Activated CD4-positive, alpha-beta T cell treated with anti-CD3 and anti-CD28 coated beads, Interleukin-2, amount 50 U/mL, for 4 hours (primary cell): Measurements from ENCODE around the gene RNF123.

ENCODE experiments used
- DNase-seq, 2 experiments: peaks; one replicate each; pipeline ENCODE4 v3.0.0-alpha.2; 2020

RNF123 gene

DNA sequence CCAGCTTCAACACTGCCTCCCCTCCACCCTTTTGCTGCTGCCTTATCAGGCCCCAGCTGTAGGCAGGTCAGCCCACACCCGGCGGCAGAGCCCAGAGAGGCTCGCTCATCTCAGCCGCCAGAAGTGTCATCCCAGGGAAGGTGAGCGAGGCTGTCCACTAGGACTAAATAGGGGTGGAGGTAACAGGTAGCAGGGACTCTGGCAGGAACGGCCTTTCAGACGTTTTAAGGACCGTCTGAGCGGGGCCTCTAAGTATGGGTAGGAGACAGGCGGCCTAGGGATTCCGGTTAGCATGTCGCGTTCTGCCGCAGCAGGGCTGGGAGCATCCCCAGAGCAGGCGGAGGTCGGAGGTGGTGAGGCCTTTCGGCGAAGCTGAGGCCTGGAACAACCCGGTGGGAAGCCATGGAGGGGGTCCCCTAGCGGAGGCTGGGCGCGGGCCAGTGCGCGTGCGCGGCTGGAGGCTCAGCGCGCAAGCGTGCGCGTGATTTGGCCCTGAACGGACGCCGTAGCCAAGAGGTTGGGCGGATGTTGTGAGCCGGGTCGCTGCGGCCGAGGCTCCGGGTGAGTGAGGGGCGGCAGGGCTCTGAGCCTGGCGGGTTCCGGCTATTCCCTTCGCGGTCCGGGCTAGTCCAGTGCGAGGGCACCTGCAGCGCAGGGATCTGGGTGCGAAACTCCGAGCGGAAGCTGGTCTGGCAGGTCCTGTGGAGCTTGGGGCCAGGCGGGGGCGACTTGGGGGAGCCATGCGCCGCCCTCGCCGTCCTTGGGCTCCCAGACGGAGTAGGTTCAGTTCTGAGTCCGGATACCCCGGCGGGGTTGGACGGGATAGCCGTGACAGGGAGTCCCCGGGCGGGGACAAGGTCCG is at the start of gene RNF123, which contains the start of gene MST1:
Gene RNF123, plus strand, starts transcription at position 512 of the 862 bp plus-strand sequence. CDS start 1,609 bp downstream, outside the sequence.
Gene MST1, minus strand, starts transcription at position 429 of the 862 bp plus-strand sequence. CDS start 783 bp downstream, outside the sequence.
- peak; percentile 87 to 88 for DNase-seq

DNA sequence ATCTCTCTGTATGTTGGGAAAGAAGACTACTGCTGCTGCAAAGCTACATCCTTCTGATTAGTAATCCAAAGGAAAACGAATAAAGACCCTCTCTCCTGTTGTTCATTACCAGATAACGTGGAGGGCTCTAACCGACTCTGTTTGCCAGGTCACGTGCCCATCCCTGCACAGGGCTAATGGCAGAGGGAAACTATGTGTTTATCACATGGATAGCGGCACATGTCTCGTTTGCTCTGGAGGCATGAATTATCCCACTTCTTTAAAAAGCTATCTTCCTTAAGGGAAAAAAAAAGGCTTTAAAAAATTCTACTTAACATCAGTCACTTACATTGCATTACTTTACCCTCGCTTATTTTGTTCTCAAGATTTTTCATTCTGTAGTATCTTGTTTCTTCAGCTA is 48.1 kb upstream of the RNF123 start:
- no peak for DNase-seq

DNA sequence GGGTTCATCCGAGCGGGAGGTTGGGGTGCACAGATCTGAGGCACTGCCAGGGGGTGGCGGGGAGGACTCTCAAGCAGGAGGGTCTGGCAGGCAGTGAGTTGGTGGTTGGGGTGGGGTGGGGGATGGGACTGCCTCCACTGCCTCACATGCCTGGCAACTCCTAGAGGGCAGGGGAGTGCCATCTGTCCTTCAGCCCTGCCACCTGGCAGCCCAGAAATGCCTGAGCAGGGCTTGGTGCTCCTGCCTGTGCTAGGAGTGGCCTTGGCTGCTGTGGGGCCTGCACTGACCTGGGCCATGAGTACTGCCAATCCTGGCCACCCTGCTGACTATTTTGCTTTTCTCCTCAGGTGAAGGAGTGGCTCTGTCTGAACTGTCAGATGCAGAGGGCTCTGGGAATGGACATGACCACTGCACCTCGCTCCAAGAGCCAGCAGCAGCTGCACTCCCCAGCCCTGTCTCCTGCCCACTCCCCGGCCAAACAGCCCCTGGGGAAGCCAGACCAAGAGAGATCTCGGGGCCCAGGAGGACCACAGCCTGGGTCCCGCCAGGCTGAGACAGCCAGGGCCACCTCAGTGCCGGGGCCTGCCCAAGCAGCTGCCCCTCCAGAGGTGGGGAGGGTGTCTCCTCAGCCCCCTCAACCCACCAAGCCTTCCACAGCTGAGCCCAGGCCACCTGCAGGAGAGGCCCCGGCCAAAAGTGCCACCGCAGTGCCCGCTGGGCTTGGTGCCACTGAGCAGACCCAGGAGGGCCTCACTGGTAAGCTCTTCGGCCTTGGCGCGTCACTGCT is 47.2 kb upstream of the RNF123 start:
- DNase-seq: no peak

DNA sequence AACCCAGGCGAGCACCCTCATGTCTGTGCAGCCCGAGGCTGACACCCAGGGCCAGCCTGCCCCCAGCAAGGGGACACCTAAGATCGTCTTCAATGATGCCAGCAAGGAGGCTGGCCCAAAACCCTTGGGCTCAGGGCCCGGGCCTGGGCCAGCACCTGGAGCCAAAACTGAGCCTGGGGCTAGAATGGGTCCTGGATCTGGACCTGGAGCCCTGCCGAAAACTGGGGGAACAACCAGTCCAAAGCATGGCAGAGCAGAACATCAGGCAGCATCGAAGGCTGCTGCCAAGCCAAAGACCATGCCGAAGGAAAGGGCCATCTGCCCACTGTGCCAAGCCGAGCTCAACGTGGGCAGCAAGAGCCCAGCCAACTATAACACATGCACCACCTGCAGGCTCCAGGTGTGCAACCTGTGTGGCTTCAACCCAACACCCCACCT is 46.6 kb upstream of the RNF123 start:
- DNase-seq: no peak

DNA sequence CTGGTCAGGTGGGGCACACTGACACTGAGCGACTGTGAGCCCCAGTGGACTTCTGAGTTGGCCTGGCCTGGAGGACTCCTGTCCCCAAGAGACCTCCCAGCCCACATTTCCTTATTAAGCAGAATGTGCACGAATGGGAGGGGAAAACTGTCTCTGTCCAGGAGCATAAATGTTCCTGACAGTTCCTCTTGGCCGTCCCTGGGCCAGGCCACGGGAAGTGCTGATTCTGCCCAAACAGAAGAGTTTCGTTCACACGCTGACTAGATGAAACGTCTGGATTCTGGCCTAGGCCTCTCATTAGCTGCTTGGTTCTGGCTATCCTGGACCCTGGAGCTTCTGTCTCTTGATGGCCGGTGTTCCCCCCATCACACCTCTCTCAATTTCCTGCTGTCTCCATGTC is 44.7 kb upstream of the RNF123 start:
- no peak for DNase-seq

DNA sequence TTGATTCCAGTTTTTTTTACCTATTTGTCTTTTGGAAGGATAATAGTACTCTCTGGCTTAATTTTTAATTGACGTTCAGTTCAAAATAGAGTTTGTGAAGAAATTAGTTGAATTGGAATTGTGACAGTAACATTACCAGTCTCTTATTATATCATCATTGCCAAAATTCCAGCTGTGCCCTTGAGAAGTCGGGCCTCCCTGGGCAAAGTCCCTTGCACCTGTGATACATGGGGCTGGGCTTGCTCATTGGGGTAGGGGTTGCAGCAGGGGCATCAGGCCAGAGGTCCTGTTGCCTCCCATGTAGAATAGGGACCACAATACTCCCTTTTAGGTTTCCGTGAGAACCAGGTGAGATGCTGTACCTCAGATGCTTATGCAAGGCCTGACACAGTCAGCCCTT is 43.1 kb upstream of the RNF123 start:
- no peak for DNase-seq

DNA sequence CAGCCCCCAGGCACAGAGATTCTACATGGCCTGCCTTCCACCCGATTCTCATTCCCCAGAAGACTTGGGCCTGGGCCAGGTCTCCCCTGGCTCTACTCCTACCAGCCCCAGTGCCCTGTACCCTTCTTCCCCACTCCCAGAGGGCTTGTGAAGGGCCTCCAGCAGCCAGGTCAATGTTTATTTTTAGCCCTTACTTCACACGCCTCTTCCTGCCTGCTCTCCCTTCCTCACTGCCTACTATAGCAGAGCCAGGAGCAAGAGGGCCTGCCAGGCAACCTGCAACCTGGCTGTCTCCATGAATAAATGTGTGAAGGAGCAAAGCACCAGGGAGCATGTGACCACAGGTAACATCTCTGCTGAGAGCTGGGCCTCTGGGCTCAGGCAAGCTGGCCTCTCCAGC is 41.6 kb upstream of the RNF123 start:
- DNase-seq: no peak

DNA sequence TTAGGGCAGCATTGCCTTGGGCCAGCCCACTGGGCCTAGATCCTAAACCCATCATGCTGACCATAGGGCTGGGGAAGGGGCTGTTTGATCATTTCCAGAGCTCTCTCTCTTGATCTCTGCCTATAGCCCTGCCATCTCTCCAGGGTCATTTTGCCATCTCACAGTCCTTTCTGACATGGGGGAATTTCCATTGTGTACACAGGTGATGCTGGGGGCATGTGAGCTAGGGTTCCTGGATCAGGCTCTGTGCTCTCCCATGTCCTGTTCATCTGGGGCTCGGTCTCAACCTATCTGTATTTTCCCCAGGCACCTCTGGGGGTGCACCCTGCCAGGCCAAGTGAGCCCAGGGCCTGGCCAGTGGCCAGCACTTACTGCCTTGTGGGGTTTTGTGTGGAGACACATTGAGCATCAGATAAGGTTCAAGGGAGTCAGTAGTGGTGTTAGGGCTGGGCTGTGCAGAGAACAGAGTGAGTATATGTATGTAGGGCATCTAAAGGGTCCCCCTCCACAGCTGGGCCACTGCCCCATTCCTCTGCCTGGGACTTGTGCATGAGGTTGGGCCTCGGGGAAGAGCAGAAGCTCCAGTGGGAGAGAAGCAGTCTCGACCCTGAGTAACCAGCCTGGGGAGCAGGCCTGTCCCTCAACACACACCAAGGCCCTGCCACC is 40.9 kb upstream of the RNF123 start:
- no peak for DNase-seq

DNA sequence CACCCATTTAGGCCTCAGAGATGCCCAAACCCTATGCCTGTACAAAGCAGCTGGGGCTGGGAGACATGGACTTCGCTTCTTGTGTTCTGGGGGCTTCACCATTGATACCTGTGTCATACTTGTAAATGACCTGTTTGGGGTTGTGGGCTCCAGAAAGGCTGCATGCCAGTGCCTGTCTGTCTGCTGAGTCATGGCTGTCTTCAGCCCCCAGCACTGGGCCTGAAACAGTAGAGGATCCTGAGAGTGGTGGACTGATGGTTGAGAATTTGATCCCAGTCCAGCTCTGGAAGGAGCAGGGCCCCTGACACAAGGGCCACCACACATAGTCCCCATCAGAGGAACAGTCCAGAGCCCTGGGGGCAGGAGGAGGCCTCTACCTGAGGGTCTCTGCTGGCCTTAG is 39.8 kb upstream of the RNF123 start:
- DNase-seq: no peak

DNA sequence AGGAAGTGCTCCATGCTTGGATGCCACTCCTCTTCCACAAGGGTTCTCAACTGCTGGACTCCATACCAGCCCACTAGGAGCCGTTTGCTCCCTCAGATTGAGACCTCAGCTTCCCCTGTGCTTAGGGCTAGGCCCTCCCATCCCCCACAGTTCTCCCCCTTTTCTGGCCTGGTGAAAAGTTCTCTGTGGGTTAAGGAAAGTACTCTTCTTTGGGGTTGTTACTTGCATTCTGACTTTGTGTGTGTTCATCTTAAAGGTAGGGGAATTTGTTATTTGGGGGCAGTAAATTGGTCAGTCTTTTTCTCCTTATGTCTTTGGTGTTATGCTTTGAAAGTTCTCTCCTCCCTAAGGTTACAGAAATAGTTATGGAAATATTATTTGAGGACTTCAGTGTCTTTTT is 39.2 kb upstream of the RNF123 start:
- no peak for DNase-seq

DNA sequence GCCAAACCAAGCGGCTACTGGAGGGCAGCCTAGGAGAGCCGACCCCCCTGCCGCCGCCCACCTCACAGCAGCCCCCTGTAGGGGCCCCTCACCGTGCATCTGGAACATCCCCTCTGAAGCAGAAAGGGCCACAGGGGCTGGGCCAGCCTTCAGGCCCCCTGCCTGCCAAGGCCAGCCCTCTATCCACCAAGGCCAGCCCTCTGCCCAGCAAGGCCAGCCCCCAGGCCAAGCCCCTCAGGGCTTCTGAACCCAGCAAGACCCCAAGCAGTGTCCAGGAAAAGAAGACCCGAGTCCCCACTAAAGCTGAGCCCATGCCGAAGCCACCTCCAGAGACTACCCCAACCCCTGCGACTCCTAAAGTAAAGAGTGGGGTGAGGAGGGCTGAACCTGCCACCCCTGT is 38.7 kb upstream of the RNF123 start:
- no peak for DNase-seq

DNA sequence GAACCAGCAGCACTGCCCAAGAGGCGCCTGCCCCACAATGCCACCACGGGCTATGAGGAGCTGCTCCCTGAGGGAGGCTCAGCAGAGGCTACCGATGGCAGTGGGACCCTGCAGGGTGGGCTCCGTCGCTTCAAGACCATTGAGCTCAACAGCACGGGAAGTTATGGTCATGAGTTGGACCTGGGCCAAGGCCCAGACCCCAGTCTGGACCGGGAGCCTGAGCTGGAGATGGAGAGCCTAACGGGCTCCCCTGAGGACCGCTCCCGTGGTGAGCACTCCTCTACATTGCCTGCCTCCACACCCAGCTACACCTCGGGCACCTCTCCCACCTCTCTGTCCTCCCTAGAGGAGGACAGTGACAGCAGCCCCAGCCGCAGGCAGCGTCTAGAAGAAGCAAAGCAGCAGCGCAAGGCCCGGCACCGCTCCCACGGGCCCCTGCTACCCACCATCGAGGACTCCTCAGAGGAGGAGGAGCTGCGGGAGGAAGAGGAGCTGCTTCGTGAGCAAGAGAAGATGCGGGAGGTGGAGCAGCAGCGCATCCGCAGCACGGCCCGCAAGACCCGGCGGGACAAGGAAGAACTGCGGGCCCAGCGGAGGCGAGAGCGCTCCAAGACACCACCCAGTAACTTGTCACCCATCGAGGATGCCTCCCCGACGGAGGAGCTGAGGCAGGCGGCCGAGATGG is 37.0 kb upstream of the RNF123 start:
- DNase-seq: no peak

DNA sequence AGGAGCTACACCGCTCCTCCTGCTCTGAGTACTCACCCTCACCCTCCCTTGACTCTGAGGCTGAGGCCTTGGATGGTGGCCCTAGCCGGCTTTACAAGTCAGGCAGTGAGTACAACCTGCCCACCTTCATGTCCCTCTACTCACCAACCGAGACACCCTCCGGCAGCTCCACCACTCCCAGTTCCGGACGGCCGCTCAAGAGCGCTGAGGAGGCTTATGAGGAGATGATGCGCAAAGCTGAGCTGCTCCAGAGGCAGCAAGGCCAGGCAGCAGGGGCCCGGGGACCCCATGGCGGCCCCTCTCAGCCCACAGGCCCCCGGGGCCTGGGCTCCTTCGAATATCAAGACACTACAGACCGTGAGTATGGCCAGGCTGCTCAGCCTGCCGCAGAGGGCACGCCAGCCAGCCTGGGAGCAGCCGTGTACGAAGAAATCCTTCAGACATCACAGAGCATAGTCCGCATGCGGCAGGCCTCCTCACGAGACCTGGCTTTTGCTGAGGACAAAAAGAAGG is 36.4 kb upstream of the RNF123 start:
- no peak for DNase-seq

DNA sequence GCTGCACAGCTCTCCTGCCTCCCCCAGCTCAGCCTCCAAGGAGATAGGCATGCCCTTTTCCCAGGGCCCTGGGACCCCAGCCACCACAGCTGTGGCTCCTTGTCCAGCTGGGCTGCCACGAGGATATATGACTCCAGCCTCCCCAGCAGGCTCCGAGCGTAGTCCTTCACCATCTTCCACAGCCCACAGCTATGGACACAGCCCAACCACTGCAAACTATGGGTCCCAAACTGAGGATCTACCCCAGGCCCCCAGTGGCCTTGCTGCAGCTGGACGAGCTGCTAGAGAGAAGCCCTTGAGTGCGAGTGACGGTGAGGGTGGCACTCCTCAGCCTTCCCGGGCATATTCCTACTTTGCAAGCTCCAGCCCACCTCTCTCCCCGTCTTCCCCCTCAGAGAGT is 35.7 kb upstream of the RNF123 start:
- no peak for DNase-seq

DNA sequence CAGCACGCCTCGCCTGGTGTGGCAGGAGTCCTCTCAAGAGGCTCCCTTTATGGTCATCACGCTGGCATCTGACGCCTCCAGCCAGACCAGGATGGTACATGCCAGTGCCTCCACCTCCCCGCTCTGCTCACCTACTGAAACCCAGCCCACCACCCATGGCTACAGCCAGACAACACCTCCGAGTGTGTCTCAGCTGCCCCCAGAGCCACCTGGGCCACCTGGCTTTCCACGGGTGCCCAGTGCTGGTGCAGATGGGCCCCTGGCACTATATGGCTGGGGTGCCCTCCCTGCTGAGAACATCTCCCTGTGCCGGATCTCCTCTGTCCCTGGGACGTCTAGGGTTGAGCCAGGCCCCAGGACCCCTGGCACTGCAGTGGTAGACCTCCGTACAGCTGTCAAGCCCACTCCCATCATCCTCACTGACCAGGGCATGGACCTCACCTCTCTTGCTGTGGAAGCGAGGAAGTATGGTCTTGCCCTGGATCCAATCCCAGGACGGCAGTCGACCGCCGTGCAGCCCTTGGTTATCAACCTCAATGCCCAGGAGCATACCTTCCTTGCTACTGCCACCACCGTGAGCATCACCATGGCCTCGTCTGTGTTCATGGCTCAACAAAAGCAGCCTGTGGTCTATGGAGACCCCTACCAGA is 35.1 kb upstream of the RNF123 start:
- DNase-seq: no peak

DNA sequence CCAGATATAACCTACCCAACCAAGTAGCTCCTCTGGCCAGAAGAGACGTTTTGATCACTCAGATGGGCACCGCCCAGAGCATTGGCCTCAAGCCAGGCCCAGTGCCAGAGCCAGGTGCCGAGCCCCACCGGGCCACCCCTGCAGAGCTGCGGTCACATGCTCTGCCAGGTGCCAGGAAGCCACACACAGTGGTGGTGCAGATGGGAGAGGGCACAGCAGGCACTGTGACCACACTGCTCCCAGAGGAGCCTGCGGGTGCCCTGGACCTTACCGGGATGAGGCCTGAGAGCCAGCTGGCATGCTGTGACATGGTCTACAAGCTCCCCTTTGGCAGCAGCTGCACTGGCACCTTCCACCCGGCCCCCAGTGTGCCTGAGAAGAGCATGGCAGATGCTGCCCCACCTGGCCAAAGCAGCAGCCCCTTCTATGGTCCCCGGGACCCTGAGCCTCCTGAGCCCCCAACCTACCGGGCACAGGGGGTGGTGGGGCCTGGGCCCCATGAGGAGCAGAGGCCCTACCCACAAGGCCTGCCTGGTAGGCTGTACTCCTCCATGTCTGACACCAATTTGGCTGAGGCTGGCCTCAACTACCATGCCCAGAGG is 34.3 kb upstream of the RNF123 start:
- no peak for DNase-seq

DNA sequence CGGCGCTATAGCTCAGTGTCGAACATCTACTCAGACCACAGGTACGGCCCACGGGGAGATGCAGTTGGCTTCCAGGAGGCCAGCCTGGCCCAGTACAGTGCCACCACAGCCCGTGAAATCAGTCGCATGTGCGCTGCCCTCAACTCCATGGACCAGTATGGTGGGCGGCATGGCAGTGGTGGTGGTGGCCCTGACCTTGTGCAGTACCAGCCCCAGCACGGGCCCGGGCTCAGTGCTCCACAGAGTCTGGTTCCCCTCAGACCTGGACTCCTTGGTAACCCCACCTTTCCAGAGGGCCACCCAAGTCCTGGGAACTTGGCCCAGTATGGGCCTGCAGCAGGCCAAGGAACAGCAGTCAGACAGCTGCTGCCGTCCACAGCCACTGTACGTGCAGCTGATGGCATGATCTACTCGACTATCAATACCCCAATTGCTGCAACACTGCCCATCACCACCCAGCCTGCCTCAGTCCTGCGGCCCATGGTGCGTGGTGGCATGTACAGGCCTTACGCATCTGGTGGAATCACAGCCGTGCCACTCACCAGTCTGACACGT is 33.5 kb upstream of the RNF123 start:
- no peak for DNase-seq

DNA sequence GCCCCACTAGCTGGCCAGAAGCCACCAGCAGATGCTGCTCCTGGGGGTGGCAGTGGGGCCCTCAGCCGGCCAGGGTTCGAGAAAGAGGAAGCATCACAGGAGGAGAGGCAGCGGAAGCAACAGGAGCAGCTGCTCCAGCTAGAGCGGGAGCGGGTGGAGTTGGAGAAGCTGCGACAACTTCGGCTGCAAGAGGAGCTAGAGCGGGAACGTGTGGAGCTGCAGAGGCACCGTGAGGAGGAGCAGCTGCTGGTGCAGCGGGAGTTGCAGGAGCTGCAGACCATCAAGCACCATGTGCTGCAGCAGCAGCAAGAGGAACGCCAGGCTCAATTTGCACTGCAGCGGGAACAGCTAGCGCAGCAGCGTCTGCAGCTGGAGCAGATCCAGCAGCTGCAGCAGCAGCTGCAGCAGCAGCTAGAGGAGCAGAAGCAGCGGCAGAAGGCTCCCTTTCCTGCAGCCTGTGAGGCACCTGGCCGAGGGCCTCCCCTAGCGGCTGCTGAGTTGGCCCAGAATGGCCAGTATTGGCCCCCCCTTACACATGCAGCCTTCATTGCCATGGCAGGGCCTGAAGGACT is 32.7 kb upstream of the RNF123 start:
- DNase-seq: no peak

DNA sequence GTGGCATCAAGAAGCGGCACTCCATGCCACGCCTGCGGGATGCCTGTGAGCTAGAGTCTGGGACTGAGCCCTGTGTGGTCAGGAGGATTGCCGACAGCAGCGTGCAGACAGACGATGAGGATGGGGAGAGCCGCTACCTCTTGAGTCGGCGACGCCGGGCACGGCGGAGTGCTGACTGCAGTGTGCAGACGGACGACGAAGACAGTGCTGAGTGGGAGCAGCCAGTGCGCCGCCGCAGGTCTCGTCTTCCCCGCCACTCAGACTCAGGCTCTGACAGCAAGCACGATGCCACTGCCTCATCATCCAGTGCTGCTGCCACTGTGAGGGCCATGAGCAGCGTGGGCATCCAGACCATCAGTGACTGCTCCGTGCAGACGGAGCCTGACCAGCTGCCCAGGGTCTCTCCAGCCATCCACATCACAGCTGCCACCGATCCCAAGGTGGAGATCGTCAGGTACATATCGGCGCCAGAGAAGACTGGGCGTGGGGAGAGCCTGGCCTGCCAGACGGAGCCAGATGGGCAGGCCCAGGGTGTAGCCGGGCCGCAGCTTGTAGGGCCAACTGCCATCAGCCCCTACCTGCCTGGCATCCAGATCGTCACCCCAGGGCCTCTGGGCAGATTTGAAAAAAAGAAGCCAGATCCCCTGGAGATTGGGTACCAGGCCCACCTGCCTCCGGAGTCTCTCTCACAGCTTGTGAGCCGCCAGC is 32.0 kb upstream of the RNF123 start:
- DNase-seq: no peak

DNA sequence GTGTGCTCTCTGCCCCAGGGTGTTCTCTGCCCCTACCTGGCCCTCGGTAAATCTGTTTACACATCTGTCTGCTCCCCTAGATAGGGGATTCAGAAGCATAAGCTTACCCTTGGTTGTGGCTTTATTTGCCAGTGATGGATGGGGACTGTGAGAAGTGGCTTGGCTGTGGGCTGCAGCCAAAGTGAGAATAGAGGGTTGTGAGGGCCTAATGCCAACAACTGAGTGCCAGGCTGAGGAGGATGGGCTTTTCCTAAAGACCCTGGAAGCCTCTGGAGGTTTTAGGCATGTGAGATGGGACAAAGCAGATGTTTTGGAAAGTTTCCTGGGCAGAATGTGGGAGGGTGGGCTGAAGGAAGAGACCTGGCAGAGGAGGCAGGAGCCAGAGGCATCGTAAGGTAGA is 30.6 kb upstream of the RNF123 start:
- no peak for DNase-seq
